OCI-LY3 (cell line): ENCODE results near the gene DCAF10.

Source experiments
- CTCF ChIP-seq: fragments of 200-600, 300-600 bp; sonication (generic); IDR thresholded peaks from 2 replicates; pipeline ENCODE4 v1.5.1; 2014; ENCODE audit warnings: antibody characterized with exemption, low read length, low read depth
- EZH2phosphoT487 ChIP-seq: fragments of 200-600 bp; shearing (Covaris generic); IDR thresholded peaks from 2 replicates; pipeline ENCODE4 v1.6.1; 2018; ENCODE audit warnings: antibody characterized with exemption, mixed run types, low read depth

- TF ChIP-seq CTCF (no peak), EZH2phosphoT487 (no peak)
Observed at GRCh38 chr9:37892063-37892462, 91.5 kb downstream of the DCAF10 start.
